GM12864 (cell line): ENCODE measurements around the gene RAB39A.
"Not testable (repeated sequence)": the region's sequence is repeated elsewhere in the genome, so short reads cannot be mapped to it uniquely, and the experiment has no call there.

Source experiments
- DNase-seq: peaks from one replicate; pipeline ENCODE4 v3.0.0-alpha.2; 2011; ENCODE audit warnings: low read depth
- H3K4me3 ChIP-seq: 2 replicates; pipeline ENCODE4 v1.5.1; 2011; ENCODE audit warnings: mild to moderate bottlenecking, low read depth, low read length, control low read depth
- CTCF ChIP-seq: IDR thresholded peaks from 2 replicates; pipeline ENCODE4 v1.5.1; 2011; ENCODE audit warnings: low read depth, mild to moderate bottlenecking, moderate library complexity, low read length, control low read depth, inconsistent platforms; ENCODE audit errors: missing control alignments

RAB39A gene

DNA sequence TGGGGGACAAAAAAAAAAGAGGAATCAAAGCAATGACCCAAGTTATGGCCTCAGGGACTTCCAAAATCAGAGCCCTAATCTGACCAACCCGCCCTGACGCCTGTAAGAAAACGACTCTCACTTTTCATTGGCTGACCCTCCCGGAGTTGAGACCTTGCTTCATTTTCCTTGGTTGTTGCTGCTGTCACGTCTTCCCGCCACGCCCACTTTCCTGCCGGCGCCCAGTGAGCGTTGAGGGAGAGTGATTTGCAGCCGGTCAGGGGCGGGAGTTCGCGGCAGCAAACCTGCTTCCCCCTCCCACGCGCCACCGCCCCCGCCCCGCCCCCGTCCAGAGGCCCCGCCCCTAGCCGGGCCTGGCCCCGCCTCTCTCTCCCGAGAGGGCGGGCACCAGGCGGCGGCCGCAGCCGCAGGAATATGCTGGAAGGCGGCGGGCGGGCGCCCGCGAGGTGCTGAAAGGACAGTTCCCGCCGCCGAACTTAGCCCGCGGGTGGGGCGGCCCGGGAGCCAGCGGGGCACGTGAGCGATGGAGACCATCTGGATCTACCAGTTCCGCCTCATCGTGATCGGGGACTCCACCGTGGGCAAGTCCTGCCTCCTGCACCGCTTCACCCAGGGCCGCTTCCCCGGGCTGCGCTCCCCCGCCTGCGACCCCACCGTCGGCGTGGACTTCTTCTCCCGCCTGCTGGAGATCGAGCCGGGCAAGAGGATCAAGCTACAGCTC is at the start of gene RAB39A:
Gene RAB39A (plus strand): TSS at position 403 of the 721 bp plus-strand sequence. CDS start 121 bp downstream, at position 524.
- no peak for TF ChIP-seq CTCF
- H3K4me3 ChIP-seq, result peak within 1 kb of the TSS; percentile 98
- DNase-seq, result peak; percentile 98

DNA sequence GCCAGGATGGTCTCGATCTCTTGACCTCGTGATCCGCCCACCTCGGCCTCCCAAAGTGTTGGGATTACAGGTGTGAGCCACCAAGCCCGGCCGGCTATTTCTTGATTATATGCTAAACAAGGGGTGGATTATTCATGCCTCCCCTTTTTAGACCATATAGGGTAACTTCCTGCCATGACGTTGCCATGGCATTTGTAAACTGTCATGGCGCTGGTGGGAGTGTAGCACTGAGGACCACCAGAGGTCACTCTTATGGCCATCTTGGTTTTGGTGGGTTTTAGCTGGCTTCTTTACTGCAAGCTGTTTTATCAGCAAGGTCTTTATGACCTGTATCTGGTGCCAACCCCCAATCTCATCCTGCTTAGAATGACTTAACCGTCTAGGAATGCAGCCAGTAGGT is 46.8 kb upstream of the RAB39A start:
- not testable (repeated sequence) for H3K4me3 ChIP-seq, DNase-seq

GRCh38 chr11:107882095-107882820 is 46.0 kb upstream of the RAB39A start:
- TF ChIP-seq CTCF, result no peak
- no peak overlapping the region for H3K4me3 ChIP-seq
- no peak for DNase-seq

DNA sequence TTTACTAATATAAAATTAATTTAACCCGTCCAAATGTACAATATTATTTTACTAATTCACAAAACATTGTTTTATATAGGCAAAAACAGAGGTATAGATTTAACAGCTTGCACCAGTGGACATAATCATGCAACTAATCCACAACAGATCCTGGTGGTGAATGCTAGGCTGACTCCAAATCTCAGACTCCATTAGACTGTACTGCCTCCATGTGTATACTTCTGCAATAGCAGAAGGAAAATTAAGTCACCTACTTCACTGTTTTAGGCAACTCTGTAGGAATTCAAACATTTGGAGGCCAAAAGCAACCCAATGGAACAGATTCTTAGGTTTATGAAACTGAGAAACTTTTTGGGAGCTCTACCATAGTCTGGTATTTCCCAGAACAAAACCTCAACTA is 30.0 kb upstream of the RAB39A start:
- peak; percentile 8 for DNase-seq
- no peak overlapping the region for H3K4me3 ChIP-seq
- peak; percentile 59 for TF ChIP-seq CTCF

DNA sequence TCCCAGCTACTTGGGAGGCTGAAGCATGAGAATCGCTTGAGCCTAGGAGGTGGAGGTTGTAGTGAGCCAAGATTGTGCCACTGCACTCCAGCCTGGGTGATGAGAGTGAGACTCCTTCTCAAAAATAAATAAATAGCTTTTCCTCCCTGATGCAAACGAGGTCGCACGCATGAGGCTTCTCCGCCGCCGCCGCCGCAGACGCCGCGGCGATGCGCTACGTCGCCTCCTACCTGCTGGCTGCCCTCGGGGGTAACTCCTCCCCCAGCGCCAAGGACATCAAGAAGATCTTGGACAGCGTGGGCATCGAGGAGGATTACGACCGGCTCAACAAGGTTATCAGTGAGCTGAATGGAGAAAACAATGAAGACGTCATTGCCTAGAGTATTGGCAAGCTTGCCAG is 20.0 kb upstream of the RAB39A start:
- no peak for TF ChIP-seq CTCF
- no peak for DNase-seq

DNA sequence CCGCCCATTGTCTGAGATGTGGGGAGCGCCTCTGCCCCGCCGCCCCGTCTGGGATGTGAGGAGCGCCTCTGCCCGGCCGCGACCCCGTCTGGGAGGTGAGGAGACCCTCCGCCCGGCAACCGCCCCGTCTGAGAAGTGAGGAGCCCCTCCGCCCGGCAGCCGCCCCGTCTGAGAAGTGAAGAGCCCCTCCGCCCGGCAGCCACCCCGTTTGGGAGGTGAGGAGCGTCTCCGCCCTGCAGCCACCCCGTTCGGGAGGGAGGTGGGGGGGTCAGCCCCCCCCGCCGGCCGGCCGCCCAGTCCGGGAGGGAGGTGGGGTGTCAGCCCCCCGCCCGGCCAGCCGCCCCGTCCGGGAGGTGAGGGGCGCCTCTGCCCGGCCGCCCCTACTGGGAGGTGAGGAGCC is 15.8 kb upstream of the RAB39A start:
- not testable (repeated sequence) for H3K4me3 ChIP-seq, DNase-seq

More for the DNA sequence above, 20.0 kb upstream of the RAB39A start:
- H3K4me3 ChIP-seq, result no peak overlapping the region

DNA sequence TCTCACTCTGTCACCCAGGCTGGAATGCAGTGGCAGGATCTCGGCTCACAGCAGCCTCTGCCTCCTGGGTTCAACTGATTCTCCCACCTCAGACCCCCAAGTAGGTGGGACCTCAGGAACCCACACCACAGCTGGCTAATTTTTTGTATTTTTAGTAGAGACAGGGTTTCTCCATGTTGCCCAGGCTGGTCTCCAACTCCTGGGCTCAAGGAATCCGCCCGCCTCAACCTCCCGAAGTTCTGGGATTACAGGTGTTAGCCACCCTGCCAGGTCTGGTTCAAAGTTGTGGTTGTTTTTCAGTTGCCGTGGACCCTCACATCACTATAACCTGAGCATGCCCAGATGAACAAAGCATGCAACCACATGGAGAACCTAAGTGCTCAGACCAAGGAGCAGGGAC is 13.0 kb upstream of the RAB39A start:
- no peak for TF ChIP-seq CTCF
- H3K4me3 ChIP-seq, result no peak overlapping the region
- no peak for DNase-seq
